ENCODE data around the gene MICU2.
"Not testable (repeated sequence)": the region's sequence is repeated elsewhere in the genome, so short reads cannot be mapped to it uniquely, and the experiment has no call there.

The MICU2 gene

GRCh38 chr13:21590665-21591456 lies 13.1 kb downstream of the MICU2 start:
- DNase-seq, result not testable (repeated sequence)

GRCh38 chr13:21590231-21590630 lies 13.7 kb downstream of the MICU2 start:
- DNase-seq, result no peak

- not testable (repeated sequence) for DNase-seq
These were observed 14.5 kb downstream of the MICU2 start for GRCh38 chr13:21589510-21589909.

- not testable (repeated sequence) for DNase-seq
These were observed 15.6 kb downstream of the MICU2 start for GRCh38 chr13:21588411-21588810.

GRCh38 chr13:21584973-21585592 lies 18.9 kb downstream of the MICU2 start:
- no peak for DNase-seq

- DNase-seq, result no peak
These were observed 20.5 kb downstream of the MICU2 start for GRCh38 chr13:21583478-21583877.

GRCh38 chr13:21580736-21581135 lies 23.2 kb downstream of the MICU2 start:
- no peak for DNase-seq

- no peak for DNase-seq
These were observed 24.1 kb downstream of the MICU2 start for GRCh38 chr13:21579754-21580316.

GRCh38 chr13:21578748-21579147 lies 25.2 kb downstream of the MICU2 start:
- no peak for DNase-seq

- DNase-seq, result no peak
These were observed 27.5 kb downstream of the MICU2 start for GRCh38 chr13:21576426-21576825.

GRCh38 chr13:21573920-21574712 lies 29.9 kb downstream of the MICU2 start:
- DNase-seq, result no peak

GRCh38 chr13:21569686-21570085 lies 34.3 kb downstream of the MICU2 start:
- DNase-seq, result no peak

GRCh38 chr13:21568854-21569253 lies 35.1 kb downstream of the MICU2 start:
- DNase-seq, result no peak

- DNase-seq, result no peak
These were observed 36.3 kb downstream of the MICU2 start for GRCh38 chr13:21567714-21568113.

GRCh38 chr13:21557995-21558394 lies 46.0 kb downstream of the MICU2 start:
- DNase-seq, result no peak

GRCh38 chr13:21556051-21556450 lies 47.9 kb downstream of the MICU2 start:
- no peak for DNase-seq

- DNase-seq, result not testable (repeated sequence)
These were observed 50.7 kb downstream of the MICU2 start for GRCh38 chr13:21553261-21553660.

- DNase-seq, result no peak
These were observed 53.1 kb downstream of the MICU2 start for GRCh38 chr13:21550918-21551317.

- DNase-seq, result no peak
These were observed 54.3 kb downstream of the MICU2 start for GRCh38 chr13:21549633-21550032.

- DNase-seq, result no peak
These were observed 55.4 kb downstream of the MICU2 start for GRCh38 chr13:21548577-21548976.

GRCh38 chr13:21546372-21546771 lies 57.6 kb downstream of the MICU2 start:
- DNase-seq, result no peak

- DNase-seq, result no peak
These were observed 59.5 kb downstream of the MICU2 start for GRCh38 chr13:21544515-21544914.

GRCh38 chr13:21542563-21542962 lies 61.4 kb downstream of the MICU2 start:
- DNase-seq, result no peak
